Measurements from ENCODE around the gene MED8.

The MED8 gene

DNA sequence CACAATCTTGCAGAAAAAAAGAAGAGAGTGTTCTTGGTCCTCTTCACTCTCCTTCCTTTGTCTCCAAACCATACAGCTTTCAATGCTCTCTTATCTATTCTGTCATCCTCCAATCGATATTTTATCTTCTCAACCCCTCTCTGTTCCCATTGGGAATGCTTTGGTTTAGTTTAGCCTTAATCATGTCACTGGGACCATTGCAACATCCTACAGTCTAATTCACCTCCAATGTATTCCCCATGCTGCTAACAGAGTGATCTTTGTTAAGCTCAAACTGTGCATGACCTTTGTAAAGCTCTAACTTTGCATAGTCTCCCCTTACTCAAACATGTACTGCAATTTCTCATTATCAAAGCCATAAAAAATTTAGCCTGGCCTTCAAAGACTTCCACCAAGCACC is 49.0 kb downstream of the MED8 start:
- no peak for DNase-seq (ENCODE audit: low read depth)
- TF ChIP-seq, protein P1, sequence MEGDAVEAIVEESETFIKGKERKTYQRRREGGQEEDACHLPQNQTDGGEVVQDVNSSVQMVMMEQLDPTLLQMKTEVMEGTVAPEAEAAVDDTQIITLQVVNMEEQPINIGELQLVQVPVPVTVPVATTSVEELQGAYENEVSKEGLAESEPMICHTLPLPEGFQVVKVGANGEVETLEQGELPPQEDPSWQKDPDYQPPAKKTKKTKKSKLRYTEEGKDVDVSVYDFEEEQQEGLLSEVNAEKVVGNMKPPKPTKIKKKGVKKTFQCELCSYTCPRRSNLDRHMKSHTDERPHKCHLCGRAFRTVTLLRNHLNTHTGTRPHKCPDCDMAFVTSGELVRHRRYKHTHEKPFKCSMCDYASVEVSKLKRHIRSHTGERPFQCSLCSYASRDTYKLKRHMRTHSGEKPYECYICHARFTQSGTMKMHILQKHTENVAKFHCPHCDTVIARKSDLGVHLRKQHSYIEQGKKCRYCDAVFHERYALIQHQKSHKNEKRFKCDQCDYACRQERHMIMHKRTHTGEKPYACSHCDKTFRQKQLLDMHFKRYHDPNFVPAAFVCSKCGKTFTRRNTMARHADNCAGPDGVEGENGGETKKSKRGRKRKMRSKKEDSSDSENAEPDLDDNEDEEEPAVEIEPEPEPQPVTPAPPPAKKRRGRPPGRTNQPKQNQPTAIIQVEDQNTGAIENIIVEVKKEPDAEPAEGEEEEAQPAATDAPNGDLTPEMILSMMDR (IDR thresholded peaks at IDR 0.05; ENCODE audit: control insufficient read depth, insufficient read depth, low read depth, low read length, missing control alignments) = no peak
- no peak overlapping the region for H3K4me3 ChIP-seq (ENCODE audit: control insufficient read depth, low read depth, low read length)

DNA sequence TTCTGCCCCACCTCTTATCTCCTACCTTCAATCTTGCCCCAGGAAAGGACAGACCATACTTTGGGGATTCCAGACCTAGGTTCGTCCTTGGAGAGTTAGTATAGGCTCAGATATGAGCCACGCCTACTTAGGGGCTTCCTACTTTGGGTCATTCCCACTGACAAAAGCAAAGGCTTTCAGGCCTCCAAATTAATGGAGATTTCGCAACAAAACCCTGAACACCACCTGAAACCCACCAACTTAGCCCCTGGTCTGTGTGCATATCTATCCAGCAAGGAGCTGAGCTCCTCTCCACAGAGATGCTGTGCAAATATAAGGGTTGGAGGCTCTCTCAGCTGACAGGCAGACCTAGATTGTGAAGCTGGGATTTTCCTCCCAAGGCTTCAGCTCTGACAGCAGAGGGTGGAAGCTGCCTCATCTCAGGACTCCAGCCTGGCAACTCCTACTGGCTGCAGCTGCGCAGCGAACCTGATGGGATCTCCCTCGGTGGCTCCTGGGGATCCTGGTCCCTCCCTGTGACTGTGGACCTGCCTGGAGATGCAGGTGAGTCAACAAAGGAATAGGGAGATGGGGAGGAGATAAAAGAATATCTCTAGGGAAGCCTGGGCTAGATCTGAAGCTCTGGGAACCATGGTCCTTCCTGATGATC is 49.9 kb downstream of the MED8 start:
- H3K4me3 ChIP-seq (ENCODE audit: control insufficient read depth, low read depth, low read length) = no peak overlapping the region
- no peak for DNase-seq (ENCODE audit: low read depth)
- TF ChIP-seq, protein P1 (IDR thresholded peaks at IDR 0.05; ENCODE audit: control insufficient read depth, insufficient read depth, low read depth, low read length, missing control alignments) = no peak

DNA sequence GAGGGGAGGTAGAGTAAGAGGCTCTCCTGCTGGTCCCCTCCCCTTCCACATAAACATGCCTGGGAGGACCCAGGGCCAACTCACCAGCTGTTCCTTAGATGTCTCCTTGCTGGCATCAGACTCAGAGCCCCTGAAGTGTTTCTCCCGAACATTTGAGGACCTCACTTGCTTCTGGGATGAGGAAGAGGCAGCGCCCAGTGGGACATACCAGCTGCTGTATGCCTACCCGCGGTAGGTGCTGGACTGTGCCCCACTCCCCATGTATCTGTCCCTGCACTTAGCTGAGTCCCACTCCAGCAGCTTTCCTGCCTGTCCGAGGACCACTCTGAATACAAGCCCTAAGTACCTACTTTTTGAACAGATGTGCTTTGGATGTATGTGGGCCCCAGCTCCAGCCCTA is 51.6 kb downstream of the MED8 start:
- DNase-seq (ENCODE audit: low read depth) = no peak
- no peak overlapping the region for H3K4me3 ChIP-seq (ENCODE audit: control insufficient read depth, low read depth, low read length)
- TF ChIP-seq, protein P1 (IDR thresholded peaks at IDR 0.05; ENCODE audit: control insufficient read depth, insufficient read depth, low read depth, low read length, missing control alignments) = no peak

DNA sequence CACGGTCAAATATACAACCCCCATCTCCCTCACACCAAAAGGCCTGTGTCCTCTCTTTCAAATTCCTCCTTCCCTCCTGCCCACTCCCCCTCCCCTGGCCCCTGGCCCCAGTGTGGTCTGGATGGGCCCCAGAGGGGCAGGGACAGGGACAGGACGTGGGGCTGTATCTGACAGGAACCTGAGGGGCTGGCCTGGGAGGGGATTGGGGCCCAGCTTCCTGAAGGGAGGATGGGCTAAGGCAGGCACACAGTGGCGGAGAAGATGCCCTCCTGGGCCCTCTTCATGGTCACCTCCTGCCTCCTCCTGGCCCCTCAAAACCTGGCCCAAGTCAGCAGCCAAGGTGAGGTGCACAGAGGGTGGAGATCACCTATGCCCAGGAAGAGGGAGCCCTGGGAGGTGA is 52.0 kb downstream of the MED8 start, which contains the start of gene MPL:
TSS of gene MPL (plus strand) at position 231 of the 400 bp plus-strand sequence. CDS start at position 262, 31 bp downstream.
- H3K4me3 ChIP-seq (ENCODE audit: control insufficient read depth, low read depth, low read length) = no peak within 1 kb of the TSS
- TF ChIP-seq, protein P1 (IDR thresholded peaks at IDR 0.05; ENCODE audit: control insufficient read depth, insufficient read depth, low read depth, low read length, missing control alignments) = no peak
- no peak for DNase-seq (ENCODE audit: low read depth)

DNA sequence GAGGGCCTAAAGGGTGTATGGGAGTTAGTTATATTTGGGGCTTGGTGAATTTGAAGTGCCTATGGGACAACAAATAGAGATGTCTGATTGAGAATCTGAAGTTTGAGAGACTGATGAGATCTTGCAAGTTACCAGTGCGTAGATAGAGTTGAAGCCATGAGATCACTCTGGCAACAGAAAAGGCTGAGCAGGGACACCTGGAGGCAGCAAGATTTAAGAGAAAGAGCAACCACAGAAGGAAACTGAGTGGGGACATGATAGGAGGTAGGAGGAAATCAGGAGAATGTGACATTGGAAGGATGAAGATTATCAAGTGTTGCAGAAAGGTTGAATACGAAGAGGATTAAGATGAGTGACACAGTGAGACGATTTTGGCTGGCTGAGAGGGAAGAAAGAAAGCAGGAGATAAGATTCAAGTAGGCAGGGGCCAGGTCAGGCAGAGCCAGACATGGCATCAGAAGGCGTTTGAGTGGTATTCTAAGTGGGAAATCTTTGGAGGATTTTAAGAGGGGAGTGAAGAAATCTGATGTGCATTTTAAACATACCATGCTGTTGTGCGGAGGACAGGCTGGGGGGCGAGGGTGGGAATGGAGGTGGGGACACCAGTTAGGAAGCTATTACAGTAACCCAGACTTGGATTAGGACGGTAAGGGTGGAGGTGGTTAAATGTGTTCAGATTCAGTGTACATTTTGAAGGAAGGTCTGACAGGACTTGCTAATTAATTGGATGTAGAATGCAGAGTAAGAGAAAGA is 55.0 kb downstream of the MED8 start:
- DNase-seq (ENCODE audit: low read depth) = no peak
- H3K4me3 ChIP-seq (ENCODE audit: control insufficient read depth, low read depth, low read length) = no peak overlapping the region
- TF ChIP-seq, protein P1 (IDR thresholded peaks at IDR 0.05; ENCODE audit: control insufficient read depth, insufficient read depth, low read depth, low read length, missing control alignments) = no peak

Data from AG09309 (cell line).